GM08714 (cell line): ENCODE data around the gene CLCNKA.
"Not testable (repeated sequence)": the region's sequence is repeated elsewhere in the genome, so short reads cannot be mapped to it uniquely, and the experiment has no call there.

Source experiments
- H3K4me3 ChIP-seq: fragments of 200-500 bp; sonication (Bioruptor generic); 2 replicates; pipeline ENCODE4 v1.5.1; 2014; ENCODE audit warnings: mild to moderate bottlenecking, low read length, inconsistent platforms
- ZNF274 ChIP-seq: IDR thresholded peaks from 2 replicates; pipeline ENCODE4 v1.6.1; 2012; ENCODE audit warnings: mild to moderate bottlenecking, low read depth, low read length

CLCNKA gene

GRCh38 chr1:16018308-16018707 lies 3.5 kb upstream of the CLCNKA start:
- TF ChIP-seq ZNF274 = no peak
- H3K4me3 ChIP-seq = no peak overlapping the region

DNA sequence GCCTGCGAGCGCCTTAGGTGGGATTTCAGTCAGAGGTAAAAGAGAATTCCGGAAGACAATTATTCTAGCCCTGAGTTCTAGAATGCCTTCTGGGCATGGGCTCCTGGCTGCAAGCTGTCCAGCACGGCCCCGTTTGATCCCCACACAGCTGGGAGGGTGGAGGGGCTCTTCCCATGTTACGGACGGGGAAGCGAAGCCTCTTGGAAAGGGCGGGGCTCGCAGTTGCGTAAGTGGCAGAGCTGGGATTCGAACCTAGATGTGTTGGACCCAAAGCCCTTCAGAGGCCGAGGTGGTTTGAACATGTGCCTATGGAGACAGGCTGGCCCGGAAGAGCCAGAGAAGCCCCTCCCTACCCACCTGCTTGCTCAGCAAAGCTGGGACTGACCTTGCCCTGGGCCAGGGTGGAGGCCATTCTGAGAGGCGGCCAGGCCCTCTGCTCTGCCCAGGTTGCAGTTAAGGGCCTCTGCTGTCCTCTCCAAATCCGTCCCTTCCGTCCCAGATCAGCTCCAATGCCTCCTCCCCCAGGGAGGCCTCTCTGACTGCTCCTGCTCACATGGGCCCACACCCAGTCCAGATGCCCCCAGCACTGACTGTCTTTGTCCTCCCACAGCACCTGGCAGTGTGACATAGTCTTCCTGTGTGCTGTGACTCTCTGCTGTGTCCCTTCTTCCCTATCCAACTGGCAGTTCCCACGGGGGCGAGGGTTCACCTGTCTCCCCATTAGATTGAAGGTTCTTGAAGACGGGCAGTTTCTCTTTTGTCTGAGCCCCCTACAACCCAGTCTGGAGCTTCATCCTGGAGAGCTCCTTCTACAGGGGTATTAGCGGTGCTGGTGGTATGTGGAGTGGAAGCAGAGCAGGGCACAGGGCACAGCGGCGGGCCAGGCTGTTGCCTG lies 2.8 kb upstream of the CLCNKA start:
- H3K4me3 ChIP-seq = no peak overlapping the region
- TF ChIP-seq ZNF274 = no peak

GRCh38 chr1:16019644-16020277 lies 2.1 kb upstream of the CLCNKA start:
- no peak for TF ChIP-seq ZNF274
- H3K4me3 ChIP-seq = no peak overlapping the region

DNA sequence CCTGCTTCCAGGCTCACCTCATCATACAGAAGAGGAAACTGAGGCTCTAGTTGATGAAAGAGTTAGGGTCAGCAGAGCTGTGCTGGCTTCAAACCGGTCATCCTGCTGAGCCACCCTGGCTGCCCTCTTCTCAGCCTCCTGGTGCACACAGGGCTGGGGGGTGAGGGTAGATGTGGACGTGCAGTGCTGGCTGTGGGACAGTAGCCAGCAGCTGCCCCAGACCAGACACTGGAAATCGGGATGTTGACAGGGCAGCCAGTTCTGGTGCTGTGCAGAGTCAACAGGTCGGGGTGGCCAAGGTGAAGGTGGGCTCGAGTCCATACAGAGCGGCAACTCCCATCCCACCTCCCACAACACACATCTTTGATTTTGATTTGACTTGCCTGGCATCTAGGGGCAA lies 1.5 kb upstream of the CLCNKA start:
- no peak for TF ChIP-seq ZNF274
- no peak overlapping the region for H3K4me3 ChIP-seq

- H3K4me3 ChIP-seq = not testable (repeated sequence)
These were observed 958 bp upstream of the CLCNKA start for GRCh38 chr1:16020878-16021277.

GRCh38 chr1:16022393-16022792 lies 557 bp downstream of the CLCNKA start:
- H3K4me3 ChIP-seq = no peak overlapping the region
- no peak for TF ChIP-seq ZNF274

GRCh38 chr1:16023050-16023653 lies 1.3 kb downstream of the CLCNKA start:
- TF ChIP-seq ZNF274 = no peak
- H3K4me3 ChIP-seq = no peak overlapping the region

DNA sequence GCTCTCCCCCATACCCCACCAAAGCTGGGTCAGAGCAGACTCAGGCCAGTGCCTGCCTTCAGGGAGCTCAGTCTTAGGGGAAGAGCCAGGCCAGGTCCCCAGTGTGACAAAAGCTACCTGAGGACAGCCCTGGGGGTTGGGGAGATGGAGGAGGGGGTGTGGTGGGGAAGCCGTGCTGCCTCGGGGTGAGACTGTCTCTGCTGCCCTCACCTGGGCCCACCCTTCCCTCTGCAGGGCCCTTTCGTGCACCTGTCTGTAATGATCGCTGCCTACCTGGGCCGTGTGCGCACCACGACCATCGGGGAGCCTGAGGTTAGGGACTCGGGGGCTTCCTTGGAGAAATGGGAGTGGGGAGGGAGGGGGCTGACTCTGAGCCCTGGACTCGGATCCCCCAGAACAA lies 4.5 kb downstream of the CLCNKA start:
- H3K4me3 ChIP-seq = not testable (repeated sequence)

GRCh38 chr1:16026723-16027484 lies 5.1 kb downstream of the CLCNKA start:
- no peak for TF ChIP-seq ZNF274
- H3K4me3 ChIP-seq = no peak overlapping the region

DNA sequence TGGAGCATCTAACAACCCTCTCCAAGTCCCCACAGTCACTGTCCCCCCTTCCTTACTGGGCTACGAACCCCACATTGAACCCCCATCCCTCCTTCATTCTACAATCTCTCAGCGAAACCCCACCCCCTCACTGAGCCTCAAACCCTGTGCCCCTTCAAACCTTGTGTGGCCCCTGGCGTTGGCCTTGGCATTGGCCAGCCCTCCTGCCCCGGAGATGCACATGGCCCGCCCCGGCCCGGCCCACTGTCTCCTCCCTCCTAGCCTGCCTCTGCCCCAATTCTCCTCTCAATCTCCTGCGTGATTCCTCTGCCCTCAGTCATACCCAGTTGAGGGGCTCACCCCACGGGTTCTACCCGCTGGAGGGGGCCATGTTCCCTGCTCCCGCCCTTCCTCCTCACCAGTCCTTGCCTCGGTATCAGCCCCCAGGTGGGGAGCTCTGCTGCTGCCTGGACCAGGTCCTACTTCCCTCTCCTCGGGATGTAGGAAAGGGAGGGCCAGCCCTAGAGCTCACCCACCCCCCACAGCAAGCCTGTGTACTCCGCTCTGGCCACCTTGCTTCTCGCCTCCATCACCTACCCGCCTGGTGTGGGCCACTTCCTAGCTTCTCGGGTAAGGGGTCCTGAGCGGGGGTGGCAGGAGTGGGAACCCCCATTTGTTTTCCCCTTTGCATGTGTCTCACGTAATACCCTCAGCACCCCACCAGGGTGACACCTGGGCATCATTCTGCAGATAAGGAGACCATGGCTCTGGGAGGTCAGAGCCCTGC lies 6.6 kb downstream of the CLCNKA start:
- no peak overlapping the region for H3K4me3 ChIP-seq
- no peak for TF ChIP-seq ZNF274

DNA sequence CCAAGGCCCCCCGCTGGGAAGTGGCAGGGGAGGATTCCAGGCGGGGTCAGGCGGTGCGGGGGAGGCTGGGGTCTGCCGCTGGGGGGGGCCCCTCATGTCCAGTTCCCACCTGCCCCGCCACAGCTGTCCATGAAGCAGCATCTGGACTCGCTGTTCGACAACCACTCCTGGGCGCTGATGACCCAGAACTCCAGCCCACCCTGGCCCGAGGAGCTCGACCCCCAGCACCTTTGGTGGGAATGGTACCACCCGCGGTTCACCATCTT lies 7.1 kb downstream of the CLCNKA start:
- not testable (repeated sequence) for H3K4me3 ChIP-seq

DNA sequence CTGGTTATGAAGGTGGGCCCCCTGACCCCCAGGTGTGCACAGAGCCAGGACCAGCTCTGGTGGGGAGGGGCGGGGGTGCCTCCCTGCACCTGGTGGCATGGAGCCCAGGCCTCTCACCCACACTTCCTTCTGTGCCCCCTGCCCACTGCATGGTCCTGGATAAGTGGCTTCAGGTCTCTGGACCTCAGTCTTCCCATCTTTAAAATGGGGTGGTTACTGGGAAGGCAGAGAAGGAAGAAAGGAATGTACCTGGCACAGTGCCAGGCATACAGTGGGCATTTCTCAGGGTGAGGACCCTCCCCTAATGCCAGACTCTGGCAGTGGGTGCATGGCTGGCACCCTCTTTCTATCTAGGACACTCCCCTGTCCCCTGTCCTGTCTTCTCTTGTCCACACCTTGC lies 7.5 kb downstream of the CLCNKA start:
- H3K4me3 ChIP-seq = no peak overlapping the region
- TF ChIP-seq ZNF274 = no peak

GRCh38 chr1:16031551-16031950 lies 9.7 kb downstream of the CLCNKA start:
- TF ChIP-seq ZNF274 = no peak
- H3K4me3 ChIP-seq = no peak overlapping the region
